HG02588 (cell line): ENCODE results near the gene DFFB.
"Not testable (repeated sequence)": the region's sequence is repeated elsewhere in the genome, so short reads cannot be mapped to it uniquely, and the experiment has no call there.

Experiments
- ATAC-seq: cut with Tn5 transposase; IDR thresholded peaks from one replicate; pipeline ENCODE4 v1.9.1; 2021; ENCODE audit warnings: mild to moderate bottlenecking, moderate library complexity; ENCODE audit not compliant: unreplicated experiment

The DFFB gene

GRCh38 chr1:3907031-3907534 lies 49.8 kb downstream of the DFFB start:
- no peak for ATAC-seq

- no peak for ATAC-seq
Measured at GRCh38 chr1:3907621-3908165, 50.4 kb downstream of the DFFB start.

GRCh38 chr1:3908886-3909517 lies 51.7 kb downstream of the DFFB start:
- no peak for ATAC-seq

GRCh38 chr1:3909615-3910014 lies 52.3 kb downstream of the DFFB start:
- ATAC-seq: no peak

GRCh38 chr1:3910049-3910731 lies 52.9 kb downstream of the DFFB start:
- no peak for ATAC-seq

- ATAC-seq: no peak
Measured at GRCh38 chr1:3910857-3911845, 53.9 kb downstream of the DFFB start.

- ATAC-seq: no peak
Measured at GRCh38 chr1:3911981-3912808, 54.9 kb downstream of the DFFB start.

- ATAC-seq: no peak
Measured at GRCh38 chr1:3912809-3913685, 55.8 kb downstream of the DFFB start.

GRCh38 chr1:3914331-3914851 lies 57.1 kb downstream of the DFFB start:
- ATAC-seq: no peak

- no peak for ATAC-seq
Measured at GRCh38 chr1:3914911-3915310, 57.6 kb downstream of the DFFB start.

GRCh38 chr1:3915551-3916121 lies 58.4 kb downstream of the DFFB start:
- no peak for ATAC-seq

- ATAC-seq: no peak
Measured at GRCh38 chr1:3917761-3918160, 60.5 kb downstream of the DFFB start.

- not testable (repeated sequence) for ATAC-seq
Measured at GRCh38 chr1:3918359-3918758, 61.1 kb downstream of the DFFB start.

- no peak for ATAC-seq
Measured at GRCh38 chr1:3918966-3919611, 61.8 kb downstream of the DFFB start.

GRCh38 chr1:3919706-3920105 lies 62.4 kb downstream of the DFFB start:
- no peak for ATAC-seq

- no peak for ATAC-seq
Measured at GRCh38 chr1:3921765-3922164, 64.5 kb downstream of the DFFB start.

GRCh38 chr1:3922201-3922725 lies 65.0 kb downstream of the DFFB start:
- no peak for ATAC-seq

- no peak for ATAC-seq
Measured at GRCh38 chr1:3922851-3923250, 65.6 kb downstream of the DFFB start.
